Endothelial cell (in vitro differentiated cells): ENCODE results near the gene CD47. TPM values are rescaled to one million over a fixed set of nuclear protein-coding genes. Genes with fewer than 3 reads are reported as not detected.

Source experiments
- DNase-seq: peaks from one replicate; pipeline ENCODE4 v3.0.0; 2021; ENCODE audit warnings: low spot score
- H3K27ac Mint-ChIP-seq: one replicate; pipeline ENCODE4 v1.8.0; 2021; ENCODE audit warnings: mixed read lengths, inconsistent platforms; ENCODE audit not compliant: unreplicated experiment
- H3K27me3 Mint-ChIP-seq: one replicate; pipeline ENCODE4 v1.8.0; 2021; ENCODE audit warnings: mild to moderate bottlenecking, moderate library complexity, mixed read lengths, inconsistent platforms; ENCODE audit not compliant: unreplicated experiment
- H3K36me3 Mint-ChIP-seq: one replicate; pipeline ENCODE4 v1.8.0; 2021; ENCODE audit warnings: mild to moderate bottlenecking, low read depth, mixed read lengths, inconsistent platforms; ENCODE audit not compliant: unreplicated experiment
- H3K4me1 Mint-ChIP-seq: one replicate; pipeline ENCODE4 v1.8.0; 2021; ENCODE audit warnings: mild to moderate bottlenecking, mixed read lengths, inconsistent platforms; ENCODE audit not compliant: unreplicated experiment
- H3K4me3 Mint-ChIP-seq: one replicate; pipeline ENCODE4 v1.8.0; 2021; ENCODE audit warnings: mild to moderate bottlenecking, mixed read lengths, inconsistent platforms; ENCODE audit not compliant: unreplicated experiment
- H3K9me3 Mint-ChIP-seq: one replicate; pipeline ENCODE4 v1.8.0; 2021; ENCODE audit warnings: mixed read lengths, inconsistent platforms; ENCODE audit not compliant: unreplicated experiment
- total RNA-seq: library from RNA; stranded (reverse); fragmentation: NEBNext Ultra II Directional; extraction: Animal tissue kit (Norgen Biotek cat#: 25700); gene quantifications from one replicate; pipeline ENCODE4 v1.2.1, GENCODE V29; 2021; ENCODE audit not compliant: unreplicated experiment
- TF ChIP-seq, protein P1 (sequence below): fragments of 200-600 bp; sonication (generic); IDR thresholded peaks from one replicate; pipeline ENCODE4 v1.5.0; 2021; ENCODE audit warnings: antibody characterized with exemption; ENCODE audit not compliant: unreplicated experiment

The CD47 gene
- total RNA-seq, 1 donor from 2014 or later = 89.6 TPM

DNA sequence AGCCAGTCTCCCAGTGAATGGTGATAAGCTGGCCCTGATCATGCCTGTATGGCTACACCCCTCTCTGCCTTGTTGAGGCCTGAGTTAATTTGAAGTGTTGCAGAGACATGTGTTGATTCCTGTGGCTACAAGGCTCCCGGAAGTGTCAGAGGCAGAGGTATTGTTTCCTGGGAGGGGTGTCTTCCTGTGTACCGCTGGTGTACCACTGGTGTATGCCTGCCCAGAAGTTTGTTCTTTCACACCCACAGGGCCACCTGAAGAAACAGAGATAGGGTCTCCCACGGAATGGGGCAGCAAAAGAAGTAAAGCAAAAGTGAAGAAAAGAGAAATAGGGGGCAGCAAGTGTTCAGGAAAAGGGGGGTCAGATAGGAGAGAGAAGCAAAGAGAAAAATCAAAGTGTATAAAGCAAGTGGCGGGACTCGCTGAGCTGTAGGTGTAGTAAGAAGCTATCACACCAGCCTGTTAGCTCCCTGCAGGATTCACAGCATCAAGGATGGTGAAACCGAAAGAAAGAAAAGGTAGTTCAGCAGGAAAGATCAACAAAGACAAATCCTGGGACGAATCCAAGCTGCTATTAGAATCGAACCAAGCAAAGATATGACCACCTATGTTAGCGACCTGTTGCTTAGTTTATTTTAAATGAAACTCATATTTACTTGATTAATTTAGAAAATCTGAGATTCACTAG lies 36.6 kb upstream of the CD47 start:
- DNase-seq = peak; percentile 7
- Mint-ChIP-seq H3K4me1 (peaks cover 57% of the 10 kb centered on the region), H3K4me3 (peak overlapping the region; percentile 12), H3K36me3 (peaks cover 2% of the 10 kb centered on the region), H3K9me3 (no peaks in the 10 kb centered on the region), H3K27me3 (peaks cover 3% of the 10 kb centered on the region), H3K27ac (peak overlapping the region; percentile 95)
- TF ChIP-seq, protein P1, sequence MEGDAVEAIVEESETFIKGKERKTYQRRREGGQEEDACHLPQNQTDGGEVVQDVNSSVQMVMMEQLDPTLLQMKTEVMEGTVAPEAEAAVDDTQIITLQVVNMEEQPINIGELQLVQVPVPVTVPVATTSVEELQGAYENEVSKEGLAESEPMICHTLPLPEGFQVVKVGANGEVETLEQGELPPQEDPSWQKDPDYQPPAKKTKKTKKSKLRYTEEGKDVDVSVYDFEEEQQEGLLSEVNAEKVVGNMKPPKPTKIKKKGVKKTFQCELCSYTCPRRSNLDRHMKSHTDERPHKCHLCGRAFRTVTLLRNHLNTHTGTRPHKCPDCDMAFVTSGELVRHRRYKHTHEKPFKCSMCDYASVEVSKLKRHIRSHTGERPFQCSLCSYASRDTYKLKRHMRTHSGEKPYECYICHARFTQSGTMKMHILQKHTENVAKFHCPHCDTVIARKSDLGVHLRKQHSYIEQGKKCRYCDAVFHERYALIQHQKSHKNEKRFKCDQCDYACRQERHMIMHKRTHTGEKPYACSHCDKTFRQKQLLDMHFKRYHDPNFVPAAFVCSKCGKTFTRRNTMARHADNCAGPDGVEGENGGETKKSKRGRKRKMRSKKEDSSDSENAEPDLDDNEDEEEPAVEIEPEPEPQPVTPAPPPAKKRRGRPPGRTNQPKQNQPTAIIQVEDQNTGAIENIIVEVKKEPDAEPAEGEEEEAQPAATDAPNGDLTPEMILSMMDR = no peak

DNA sequence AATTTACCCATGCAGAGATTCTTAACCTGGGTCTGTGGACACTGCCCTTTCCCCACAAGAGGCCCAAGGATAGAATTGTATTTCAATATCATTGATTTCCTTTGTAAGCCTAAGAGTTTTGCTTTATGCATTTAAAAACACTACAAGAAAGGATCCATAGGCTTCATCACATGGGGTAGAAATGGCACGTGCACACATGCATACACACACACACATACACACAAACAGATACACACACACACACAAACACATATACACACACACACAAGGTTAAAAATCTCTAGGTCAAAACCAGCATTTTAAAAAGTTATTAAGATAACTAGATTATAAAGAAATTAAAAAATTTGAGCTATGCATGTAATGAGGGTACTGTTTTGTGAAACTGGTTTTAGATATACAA lies 35.5 kb upstream of the CD47 start:
- Mint-ChIP-seq H3K27ac (peak overlapping the region; percentile 90), H3K9me3 (no peaks in the 10 kb centered on the region), H3K4me1 (peaks cover 54% of the 10 kb centered on the region), H3K36me3 (peaks cover 2% of the 10 kb centered on the region), H3K27me3 (peaks cover 3% of the 10 kb centered on the region), H3K4me3 (no peak overlapping the region)
- no peak for DNase-seq
- TF ChIP-seq, protein P1 = no peak

DNA sequence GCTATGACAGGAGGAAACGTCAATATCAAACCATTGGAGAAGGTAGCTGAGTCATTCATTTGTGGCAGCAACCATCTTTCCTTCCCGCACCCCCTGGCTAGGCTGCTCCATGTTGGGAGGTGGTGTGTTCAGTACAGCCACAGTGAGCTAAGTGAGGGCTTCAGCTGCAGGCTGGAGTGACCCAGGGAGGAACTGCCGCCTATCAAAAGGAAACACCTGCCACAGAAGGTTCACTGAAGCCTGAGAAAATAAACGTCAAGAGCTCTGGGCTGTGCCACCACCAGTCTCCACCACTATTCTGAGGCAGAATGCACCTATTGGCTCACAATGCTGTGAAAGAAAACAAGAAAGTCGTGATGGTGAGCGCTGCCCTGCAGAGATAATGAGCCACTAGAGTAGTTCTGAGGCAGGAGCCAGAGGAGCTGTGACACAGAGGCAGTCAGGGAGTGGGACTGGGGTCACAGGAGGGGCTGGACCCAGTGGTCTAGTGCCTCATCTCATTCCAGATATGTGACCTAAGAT lies 34.8 kb upstream of the CD47 start:
- peaks cover 2% of the 10 kb centered on the region for H3K36me3 Mint-ChIP-seq
- DNase-seq = peak; percentile 71
- H3K27me3 Mint-ChIP-seq = peaks cover 3% of the 10 kb centered on the region
- no peaks in the 10 kb centered on the region for H3K9me3 Mint-ChIP-seq
- peak overlapping the region; percentile 1 for H3K4me3 Mint-ChIP-seq
- TF ChIP-seq, protein P1 = no peak
- H3K4me1 Mint-ChIP-seq = peaks cover 54% of the 10 kb centered on the region
- peak overlapping the region; percentile 90 for H3K27ac Mint-ChIP-seq

DNA sequence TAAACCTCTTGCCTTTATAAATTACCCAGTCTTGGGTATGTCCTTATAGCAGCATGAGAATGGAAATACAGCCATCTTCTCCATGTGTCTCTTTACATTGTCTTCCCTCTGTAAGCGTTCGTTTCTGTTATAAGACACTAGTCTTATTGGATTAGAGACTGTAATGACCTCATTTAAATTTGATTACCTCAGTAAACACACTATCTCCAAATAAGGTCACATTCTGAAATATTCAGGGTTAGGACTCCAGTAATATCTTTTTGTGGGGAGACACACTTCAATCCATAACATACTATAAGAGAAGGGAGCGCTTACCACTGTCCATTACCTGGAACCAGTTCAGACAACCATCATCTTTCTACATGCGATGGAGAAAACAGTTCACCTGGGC lies 34.3 kb upstream of the CD47 start:
- peaks cover 54% of the 10 kb centered on the region for H3K4me1 Mint-ChIP-seq
- peaks cover 2% of the 10 kb centered on the region for H3K36me3 Mint-ChIP-seq
- peaks cover 3% of the 10 kb centered on the region for H3K27me3 Mint-ChIP-seq
- H3K4me3 Mint-ChIP-seq = peak overlapping the region; percentile 76
- H3K9me3 Mint-ChIP-seq = no peaks in the 10 kb centered on the region
- TF ChIP-seq, protein P1 = no peak
- peak overlapping the region; percentile 90 for H3K27ac Mint-ChIP-seq
- DNase-seq = no peak
